HepG2 (cell line): ENCODE measurements around the gene ZBTB47. TPM values are rescaled to one million over a fixed set of nuclear protein-coding genes. Genes with fewer than 3 reads are reported as not detected.

ENCODE experiments used
- FOXC1 ChIP-seq: sonication (generic); formaldehyde crosslinking; IDR thresholded peaks from 2 replicates; pipeline ENCODE4 v1.8.0; 2022; ENCODE audit warnings: mild to moderate bottlenecking, missing genetic modification reagents, borderline replicate concordance
- GTF2F1 ChIP-seq: fragments of 150-350 bp; IDR thresholded peaks from 2 replicates; pipeline ENCODE4 v1.6.1; 2014; ENCODE audit warnings: low read length
- KLF15 ChIP-seq: sonication (generic); formaldehyde crosslinking; IDR thresholded peaks from 2 replicates; pipeline ENCODE4 v1.8.1; 2023; ENCODE audit warnings: borderline replicate concordance, mild to moderate bottlenecking, inconsistent platforms, missing genetic modification reagents, mixed read lengths
- MED13 ChIP-seq: sonication (generic); formaldehyde crosslinking; IDR thresholded peaks from 2 replicates; pipeline ENCODE4 v1.5.0; 2020; ENCODE audit warnings: missing genetic modification reagents
- NFATC3 ChIP-seq: sonication (generic); formaldehyde crosslinking; IDR thresholded peaks from 2 replicates; pipeline ENCODE4 v1.5.1; 2020; ENCODE audit warnings: mild to moderate bottlenecking, missing genetic modification reagents
- TAF1 ChIP-seq: sonication (generic); formaldehyde crosslinking; IDR thresholded peaks from 2 replicates; pipeline ENCODE4 v1.4.0; 2020; ENCODE audit warnings: missing genetic modification reagents
- ZNF615 ChIP-seq: sonication (generic); formaldehyde crosslinking; IDR thresholded peaks from 2 replicates; pipeline ENCODE4 v1.5.0; 2020; ENCODE audit warnings: mild to moderate bottlenecking, missing genetic modification reagents, borderline replicate concordance
- ZNF780A ChIP-seq: sonication (generic); formaldehyde crosslinking; IDR thresholded peaks from 2 replicates; pipeline ENCODE4 v1.8.0; 2022; ENCODE audit warnings: mild to moderate bottlenecking, missing genetic modification reagents, moderate library complexity
- polyA plus RNA-seq, 8 experiments: library from polyadenylated mRNA; depleted of rRNA in 3 of 8; stranded (reverse) in 7 of 8; unstranded in 1 of 8; fragments of >200 nt; fragmentation: Illumina TruSeq in 4 of 8; extraction: Trizol in 4 of 8; gene quantifications; 2 replicates each; pipeline versions ENCODE4 v1.2.1 to v1.2.3, GENCODE V29; 2011 to 2016; ENCODE audit warnings: low read depth in 4 of 8, missing spikeins in 1 of 8, mixed read lengths in 1 of 8; ENCODE audit not compliant: insufficient read depth in 1 of 8
- total RNA-seq, 5 experiments: library from RNA; depleted of rRNA; stranded (reverse); fragments of >200 nt; fragmentation: Illumina TruSeq; extraction: Trizol; gene quantifications; 2 replicates each; pipeline ENCODE4 v1.2.3, GENCODE V29; 2016; ENCODE audit warnings: low read depth in 1 of 5
- TF ChIP-seq, protein P1 (sequence below): sonication (generic); formaldehyde crosslinking; IDR thresholded peaks from 2 replicates; pipeline ENCODE4 v1.9.0; 2021; ENCODE audit warnings: missing genetic modification reagents, borderline replicate concordance
- TF ChIP-seq, protein P2 (sequence below): IDR thresholded peaks from 2 replicates; pipeline ENCODE4 v1.6.1; 2016; ENCODE audit warnings: missing genetic modification reagents, missing compliant biosample characterization
- TF ChIP-seq, protein P3 (sequence below): sonication (generic); formaldehyde crosslinking; IDR thresholded peaks from 2 replicates; pipeline ENCODE4 v1.4.0; 2020; ENCODE audit warnings: missing genetic modification reagents
- TF ChIP-seq, protein P4 (sequence below), 2 experiments: fragments of 450-650 bp in 1 of 2; sonication (generic) in 1 of 2; formaldehyde crosslinking in 1 of 2; IDR thresholded peaks; 2 replicates each; pipeline versions ENCODE4 v1.6.1 to v1.8.0; 2016 to 2022; ENCODE audit warnings: antibody characterized with exemption in 1 of 2, mild to moderate bottlenecking in 1 of 2, missing genetic modification reagents in 1 of 2

The ZBTB47 gene
- total and polyA plus RNA-seq, 2 of the 13 experiments (the other 11 are each of a cell fraction or from before 2014, with no cell fraction given), result 1.5 to 3.1 TPM

DNA sequence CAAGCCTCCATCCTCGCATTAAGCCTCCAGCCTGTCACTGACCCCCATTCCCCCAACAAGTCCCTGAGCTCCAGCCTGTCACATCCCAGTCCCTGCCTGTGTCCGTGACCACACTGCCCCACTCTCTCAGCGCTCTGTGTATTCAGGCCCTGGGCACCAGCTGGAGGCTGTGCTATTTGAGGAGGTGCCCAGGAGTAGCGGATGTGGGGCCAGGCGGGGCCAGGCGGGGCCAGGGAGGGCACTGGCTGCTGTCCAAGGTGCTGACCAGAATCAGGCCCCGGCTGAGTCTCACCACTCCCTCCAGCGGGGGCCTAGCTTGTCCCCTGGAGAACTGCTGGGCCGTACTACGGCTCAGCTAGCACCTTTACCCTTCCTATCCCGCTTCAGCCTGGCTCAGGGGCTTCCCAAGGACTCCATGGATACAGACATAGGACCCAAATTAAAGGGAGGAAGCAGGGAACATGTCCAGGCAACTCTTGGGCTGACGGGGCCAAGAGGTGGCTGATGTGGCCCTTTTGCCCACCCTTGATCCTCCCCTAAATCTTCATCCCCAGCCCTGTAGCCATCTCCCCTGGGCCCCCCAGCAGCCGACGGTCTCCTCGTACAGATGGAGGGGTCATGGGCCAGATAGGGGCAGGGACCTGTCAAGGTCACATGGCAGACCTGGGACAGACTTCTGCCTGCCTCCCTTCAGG is 48.0 kb downstream of the ZBTB47 start (continued):
- TF ChIP-seq, protein P1, sequence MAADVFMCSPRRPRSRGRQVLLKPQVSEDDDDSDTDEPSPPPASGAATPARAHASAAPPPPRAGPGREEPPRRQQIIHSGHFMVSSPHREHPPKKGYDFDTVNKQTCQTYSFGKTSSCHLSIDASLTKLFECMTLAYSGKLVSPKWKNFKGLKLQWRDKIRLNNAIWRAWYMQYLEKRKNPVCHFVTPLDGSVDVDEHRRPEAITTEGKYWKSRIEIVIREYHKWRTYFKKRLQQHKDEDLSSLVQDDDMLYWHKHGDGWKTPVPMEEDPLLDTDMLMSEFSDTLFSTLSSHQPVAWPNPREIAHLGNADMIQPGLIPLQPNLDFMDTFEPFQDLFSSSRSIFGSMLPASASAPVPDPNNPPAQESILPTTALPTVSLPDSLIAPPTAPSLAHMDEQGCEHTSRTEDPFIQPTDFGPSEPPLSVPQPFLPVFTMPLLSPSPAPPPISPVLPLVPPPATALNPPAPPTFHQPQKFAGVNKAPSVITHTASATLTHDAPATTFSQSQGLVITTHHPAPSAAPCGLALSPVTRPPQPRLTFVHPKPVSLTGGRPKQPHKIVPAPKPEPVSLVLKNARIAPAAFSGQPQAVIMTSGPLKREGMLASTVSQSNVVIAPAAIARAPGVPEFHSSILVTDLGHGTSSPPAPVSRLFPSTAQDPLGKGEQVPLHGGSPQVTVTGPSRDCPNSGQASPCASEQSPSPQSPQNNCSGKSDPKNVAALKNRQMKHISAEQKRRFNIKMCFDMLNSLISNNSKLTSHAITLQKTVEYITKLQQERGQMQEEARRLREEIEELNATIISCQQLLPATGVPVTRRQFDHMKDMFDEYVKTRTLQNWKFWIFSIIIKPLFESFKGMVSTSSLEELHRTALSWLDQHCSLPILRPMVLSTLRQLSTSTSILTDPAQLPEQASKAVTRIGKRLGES, result peak; percentile 91; the same call in 1 of the 2 replicates
- TF ChIP-seq ZNF780A (CRISPR knock-in tag), result 0 out of 2 replicates have a peak, but pooled peaks have one; percentile 60
- no peak for TF ChIP-seq ZNF615 (CRISPR knock-in tag)
- TF ChIP-seq, protein P2, sequence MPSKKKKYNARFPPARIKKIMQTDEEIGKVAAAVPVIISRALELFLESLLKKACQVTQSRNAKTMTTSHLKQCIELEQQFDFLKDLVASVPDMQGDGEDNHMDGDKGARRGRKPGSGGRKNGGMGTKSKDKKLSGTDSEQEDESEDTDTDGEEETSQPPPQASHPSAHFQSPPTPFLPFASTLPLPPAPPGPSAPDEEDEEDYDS (CRISPR knock-in tag), result peak; percentile 58
- TF ChIP-seq, protein P3, sequence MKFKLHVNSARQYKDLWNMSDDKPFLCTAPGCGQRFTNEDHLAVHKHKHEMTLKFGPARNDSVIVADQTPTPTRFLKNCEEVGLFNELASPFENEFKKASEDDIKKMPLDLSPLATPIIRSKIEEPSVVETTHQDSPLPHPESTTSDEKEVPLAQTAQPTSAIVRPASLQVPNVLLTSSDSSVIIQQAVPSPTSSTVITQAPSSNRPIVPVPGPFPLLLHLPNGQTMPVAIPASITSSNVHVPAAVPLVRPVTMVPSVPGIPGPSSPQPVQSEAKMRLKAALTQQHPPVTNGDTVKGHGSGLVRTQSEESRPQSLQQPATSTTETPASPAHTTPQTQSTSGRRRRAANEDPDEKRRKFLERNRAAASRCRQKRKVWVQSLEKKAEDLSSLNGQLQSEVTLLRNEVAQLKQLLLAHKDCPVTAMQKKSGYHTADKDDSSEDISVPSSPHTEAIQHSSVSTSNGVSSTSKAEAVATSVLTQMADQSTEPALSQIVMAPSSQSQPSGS (CRISPR knock-in tag), result peak; percentile 79
- peak; percentile 37; the same call in 1 of the 2 replicates for TF ChIP-seq TAF1 (CRISPR knock-in tag)
- peak; percentile 86; the same call in 1 of the 2 replicates for TF ChIP-seq KLF15 (CRISPR knock-in tag)
- TF ChIP-seq MED13 (CRISPR knock-in tag), result peak; percentile 88; the same call in 1 of the 2 replicates
- TF ChIP-seq NFATC3 (CRISPR knock-in tag), result no peak
- TF ChIP-seq, protein P4, sequence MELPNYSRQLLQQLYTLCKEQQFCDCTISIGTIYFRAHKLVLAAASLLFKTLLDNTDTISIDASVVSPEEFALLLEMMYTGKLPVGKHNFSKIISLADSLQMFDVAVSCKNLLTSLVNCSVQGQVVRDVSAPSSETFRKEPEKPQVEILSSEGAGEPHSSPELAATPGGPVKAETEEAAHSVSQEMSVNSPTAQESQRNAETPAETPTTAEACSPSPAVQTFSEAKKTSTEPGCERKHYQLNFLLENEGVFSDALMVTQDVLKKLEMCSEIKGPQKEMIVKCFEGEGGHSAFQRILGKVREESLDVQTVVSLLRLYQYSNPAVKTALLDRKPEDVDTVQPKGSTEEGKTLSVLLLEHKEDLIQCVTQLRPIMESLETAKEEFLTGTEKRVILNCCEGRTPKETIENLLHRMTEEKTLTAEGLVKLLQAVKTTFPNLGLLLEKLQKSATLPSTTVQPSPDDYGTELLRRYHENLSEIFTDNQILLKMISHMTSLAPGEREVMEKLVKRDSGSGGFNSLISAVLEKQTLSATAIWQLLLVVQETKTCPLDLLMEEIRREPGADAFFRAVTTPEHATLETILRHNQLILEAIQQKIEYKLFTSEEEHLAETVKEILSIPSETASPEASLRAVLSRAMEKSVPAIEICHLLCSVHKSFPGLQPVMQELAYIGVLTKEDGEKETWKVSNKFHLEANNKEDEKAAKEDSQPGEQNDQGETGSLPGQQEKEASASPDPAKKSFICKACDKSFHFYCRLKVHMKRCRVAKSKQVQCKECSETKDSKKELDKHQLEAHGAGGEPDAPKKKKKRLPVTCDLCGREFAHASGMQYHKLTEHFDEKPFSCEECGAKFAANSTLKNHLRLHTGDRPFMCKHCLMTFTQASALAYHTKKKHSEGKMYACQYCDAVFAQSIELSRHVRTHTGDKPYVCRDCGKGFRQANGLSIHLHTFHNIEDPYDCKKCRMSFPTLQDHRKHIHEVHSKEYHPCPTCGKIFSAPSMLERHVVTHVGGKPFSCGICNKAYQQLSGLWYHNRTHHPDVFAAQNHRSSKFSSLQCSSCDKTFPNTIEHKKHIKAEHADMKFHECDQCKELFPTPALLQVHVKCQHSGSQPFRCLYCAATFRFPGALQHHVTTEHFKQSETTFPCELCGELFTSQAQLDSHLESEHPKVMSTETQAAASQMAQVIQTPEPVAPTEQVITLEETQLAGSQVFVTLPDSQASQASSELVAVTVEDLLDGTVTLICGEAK (IDR thresholded peaks at IDR 0.05), result no peak
- TF ChIP-seq, protein P4 (CRISPR knock-in tag; IDR thresholded peaks at IDR 0.05), result peak; percentile 39; the same call in 1 of the 2 replicates
- TF ChIP-seq FOXC1 (CRISPR knock-in tag), result peak; percentile 64; the same call in 1 of the 2 replicates
- TF ChIP-seq GTF2F1, result no peak
